HL-60 (cell line): ENCODE measurements around the gene ARRDC4.

Experiments used
- DNase-seq, 2 experiments: peaks; one replicate each; pipeline ENCODE4 v3.0.0-alpha.2; 2010 to 2020; ENCODE audit warnings: low read depth in 1 of 2, low spot score in 1 of 2
- H3K27ac ChIP-seq: fragments of 250-450 bp; sonication (Bioruptor Pico); replicated peaks from 2 replicates; pipeline ENCODE4 v1.5.1; 2020; ENCODE audit warnings: mild to moderate bottlenecking, moderate library complexity
- H3K27me3 ChIP-seq: fragments of 250-450 bp; sonication (Bioruptor Pico); 2 replicates; pipeline ENCODE4 v1.5.1; 2021; ENCODE audit warnings: mild to moderate bottlenecking, moderate library complexity; ENCODE audit not compliant: insufficient read depth, poor library complexity, severe bottlenecking
- H3K4me3 ChIP-seq: replicated peaks from 2 replicates; pipeline ENCODE4 v1.5.1; 2011; ENCODE audit warnings: mild to moderate bottlenecking, control low read depth, low read length; ENCODE audit not compliant: insufficient read depth
- CTCF ChIP-seq: IDR thresholded peaks from one replicate; pipeline ENCODE4 v1.5.1; 2011; ENCODE audit warnings: low read length, control low read depth, inconsistent platforms; ENCODE audit not compliant: insufficient read depth
- GABPA ChIP-seq: IDR thresholded peaks from 2 replicates; pipeline ENCODE4 v1.6.1; 2012; ENCODE audit warnings: low read depth
- POLR2AphosphoS5 ChIP-seq: IDR thresholded peaks from 2 replicates; pipeline ENCODE4 v1.6.1; 2012; ENCODE audit warnings: low read depth
- SPI1 ChIP-seq: IDR thresholded peaks from 2 replicates; pipeline ENCODE4 v1.6.1; 2012; ENCODE audit warnings: low read depth, mild to moderate bottlenecking, borderline replicate concordance
- TF ChIP-seq, protein P1 (sequence below): IDR thresholded peaks from 2 replicates; pipeline ENCODE4 v1.6.1; 2012; ENCODE audit warnings: low read depth; ENCODE audit not compliant: insufficient replicate concordance

ARRDC4 gene

GRCh38 chr15:97921296-97921865 lies 39.1 kb upstream of the ARRDC4 start:
- Histone ChIP-seq H3K4me3 (no peak overlapping the region), H3K27me3 (peaks cover 3% of the 10 kb centered on the region), H3K27ac (no peak overlapping the region)
- TF ChIP-seq, protein P1, sequence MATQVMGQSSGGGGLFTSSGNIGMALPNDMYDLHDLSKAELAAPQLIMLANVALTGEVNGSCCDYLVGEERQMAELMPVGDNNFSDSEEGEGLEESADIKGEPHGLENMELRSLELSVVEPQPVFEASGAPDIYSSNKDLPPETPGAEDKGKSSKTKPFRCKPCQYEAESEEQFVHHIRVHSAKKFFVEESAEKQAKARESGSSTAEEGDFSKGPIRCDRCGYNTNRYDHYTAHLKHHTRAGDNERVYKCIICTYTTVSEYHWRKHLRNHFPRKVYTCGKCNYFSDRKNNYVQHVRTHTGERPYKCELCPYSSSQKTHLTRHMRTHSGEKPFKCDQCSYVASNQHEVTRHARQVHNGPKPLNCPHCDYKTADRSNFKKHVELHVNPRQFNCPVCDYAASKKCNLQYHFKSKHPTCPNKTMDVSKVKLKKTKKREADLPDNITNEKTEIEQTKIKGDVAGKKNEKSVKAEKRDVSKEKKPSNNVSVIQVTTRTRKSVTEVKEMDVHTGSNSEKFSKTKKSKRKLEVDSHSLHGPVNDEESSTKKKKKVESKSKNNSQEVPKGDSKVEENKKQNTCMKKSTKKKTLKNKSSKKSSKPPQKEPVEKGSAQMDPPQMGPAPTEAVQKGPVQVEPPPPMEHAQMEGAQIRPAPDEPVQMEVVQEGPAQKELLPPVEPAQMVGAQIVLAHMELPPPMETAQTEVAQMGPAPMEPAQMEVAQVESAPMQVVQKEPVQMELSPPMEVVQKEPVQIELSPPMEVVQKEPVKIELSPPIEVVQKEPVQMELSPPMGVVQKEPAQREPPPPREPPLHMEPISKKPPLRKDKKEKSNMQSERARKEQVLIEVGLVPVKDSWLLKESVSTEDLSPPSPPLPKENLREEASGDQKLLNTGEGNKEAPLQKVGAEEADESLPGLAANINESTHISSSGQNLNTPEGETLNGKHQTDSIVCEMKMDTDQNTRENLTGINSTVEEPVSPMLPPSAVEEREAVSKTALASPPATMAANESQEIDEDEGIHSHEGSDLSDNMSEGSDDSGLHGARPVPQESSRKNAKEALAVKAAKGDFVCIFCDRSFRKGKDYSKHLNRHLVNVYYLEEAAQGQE, result no peak
- no peak for DNase-seq

GRCh38 chr15:97929456-97930229 lies 30.9 kb upstream of the ARRDC4 start:
- DNase-seq, result no peak
- no peak overlapping the region for H3K4me3 ChIP-seq
- no peak overlapping the region for H3K27ac ChIP-seq
- TF ChIP-seq SPI1, result no peak
- TF ChIP-seq, protein P1, result no peak
- TF ChIP-seq GABPA, result no peak
- TF ChIP-seq CTCF, result no peak
- TF ChIP-seq POLR2AphosphoS5, result no peak
- peaks cover 2% of the 10 kb centered on the region for H3K27me3 ChIP-seq

DNA sequence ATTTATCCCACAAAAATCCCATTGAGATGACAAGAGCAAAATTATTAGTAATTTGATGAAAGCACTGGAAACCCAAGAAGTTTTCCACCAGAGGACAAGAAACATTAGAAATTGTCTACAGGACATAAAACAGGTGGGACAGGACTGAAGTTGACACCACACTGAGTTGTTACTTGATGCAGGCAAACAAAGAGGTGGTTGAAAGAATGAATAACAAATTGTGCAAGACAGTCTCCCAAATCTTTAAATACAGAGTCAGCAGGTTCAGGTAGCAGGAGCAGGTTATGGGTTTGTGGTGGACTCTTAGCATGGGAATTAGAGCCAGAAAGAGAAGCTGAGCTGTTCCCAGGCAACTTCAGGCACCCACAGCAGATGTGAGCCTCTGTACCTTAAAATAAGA lies 30.3 kb upstream of the ARRDC4 start:
- H3K4me3 ChIP-seq, result no peak overlapping the region
- no peak overlapping the region for H3K27ac ChIP-seq
- peaks cover 2% of the 10 kb centered on the region for H3K27me3 ChIP-seq
- DNase-seq, result no peak
- TF ChIP-seq, protein P1, result no peak
- TF ChIP-seq POLR2AphosphoS5 (no peak), CTCF (no peak), SPI1 (no peak), GABPA (no peak)
